ENCODE data around the gene FAAP20. TPM values are rescaled to one million over a fixed set of nuclear protein-coding genes. Genes with fewer than 3 reads are reported as not detected.
A peak's percentile ranks its signal among the peaks of the same experiment; 100 is the strongest.
"Not testable (repeated sequence)": the region's sequence is repeated elsewhere in the genome, so short reads cannot be mapped to it uniquely, and the experiment has no call there.

FAAP20 gene
- total and polyA plus RNA-seq, 8 donors, result 17.2 to 75.6 (median 24.1) TPM

- 89 to 94% methylated on average over 11 of the region's 11 CpGs for WGBS, 2 donors
- ATAC-seq (no peak), DNase-seq (no peak), FAIRE-seq (no peak)
- H3K4me1 ChIP-seq, result no peaks in the 10 kb centered on the region
- TF ChIP-seq CTCF (IDR thresholded peaks at IDR 0.05), result no peak
- no peak overlapping the region for H3K27ac ChIP-seq
- no peaks in the 10 kb centered on the region for H3K27me3 ChIP-seq
- no peaks in the 10 kb centered on the region for H3K36me3 ChIP-seq
- H3K9me3 ChIP-seq, result no peaks in the 10 kb centered on the region
- intact Hi-C loops (cut with DNase I), result no loop called here
- no peak overlapping the region for H3K4me3 ChIP-seq
Observed at GRCh38 chr1:2152954-2153353, 41.6 kb downstream of the FAAP20 start.

- intact Hi-C loops (cut with DNase I), result no loop called here
- Histone ChIP-seq H3K36me3 (no peaks in the 10 kb centered on the region), H3K27me3 (no peaks in the 10 kb centered on the region), H3K9me3 (no peaks in the 10 kb centered on the region), H3K4me3 (no peak overlapping the region), H3K27ac (no peak overlapping the region), H3K4me1 (no peaks in the 10 kb centered on the region)
- DNase-seq (no peak), FAIRE-seq (no peak), ATAC-seq (no peak)
- TF ChIP-seq CTCF (IDR thresholded peaks at IDR 0.05), result no peak
- 87 to 95% methylated on average over 6 of the region's 6 CpGs for WGBS, 2 donors
Observed at GRCh38 chr1:2151911-2152310, 42.7 kb downstream of the FAAP20 start.

GRCh38 chr1:2151252-2151651, 43.3 kb downstream of the FAAP20 start:
- no peaks in the 10 kb centered on the region for H3K27me3 ChIP-seq
- no peaks in the 10 kb centered on the region for H3K4me1 ChIP-seq
- no peak overlapping the region for H3K27ac ChIP-seq
- FAIRE-seq, result no peak
- intact Hi-C loops (cut with DNase I), result no loop called here
- no peak overlapping the region for H3K4me3 ChIP-seq
- H3K9me3 ChIP-seq, result no peaks in the 10 kb centered on the region
- ATAC-seq, result peak in 2 of 4 donors; percentile 63 to 67
- no peak for DNase-seq
- H3K36me3 ChIP-seq, result peaks cover 0 to 2% (median under 1%) of the 10 kb centered on the region in 3 donors
- TF ChIP-seq CTCF (IDR thresholded peaks at IDR 0.05), result no peak
- 87 to 88% methylated on average over 10 of the region's 10 CpGs for WGBS, 2 donors

- no peaks in the 10 kb centered on the region for H3K27me3 ChIP-seq
- H3K36me3 ChIP-seq, result peaks cover 0 to 7% (median 3%) of the 10 kb centered on the region in 3 donors
- intact Hi-C loops (cut with DNase I), result no loop called here
- H3K27ac ChIP-seq, result no peak overlapping the region
- no peak for FAIRE-seq
- no peak overlapping the region for H3K4me3 ChIP-seq
- no peak for TF ChIP-seq CTCF (IDR thresholded peaks at IDR 0.05)
- DNase-seq, result no peak
- WGBS, 2 donors, result 85 to 91% methylated on average over 19 of the region's 19 CpGs
- H3K9me3 ChIP-seq, result no peaks in the 10 kb centered on the region
- ATAC-seq, result no peak
- no peaks in the 10 kb centered on the region for H3K4me1 ChIP-seq
Observed at GRCh38 chr1:2150801-2151200, 43.8 kb downstream of the FAAP20 start.

GRCh38 chr1:2148691-2149090, 45.9 kb downstream of the FAAP20 start:
- peaks cover 0 to 8% (median 3%) of the 10 kb centered on the region in 3 donors for H3K36me3 ChIP-seq
- H3K27me3 ChIP-seq, result no peaks in the 10 kb centered on the region
- H3K27ac ChIP-seq, result peak overlapping the region in 1 of 4 donors; percentile 50
- FAIRE-seq (no peak), DNase-seq (no peak), ATAC-seq (peak in 1 of 4 donors; percentile 22)
- intact Hi-C loops (cut with DNase I), result no loop called here
- H3K4me3 ChIP-seq, result no peak overlapping the region
- H3K9me3 ChIP-seq, result no peaks in the 10 kb centered on the region
- WGBS, 2 donors, result 86 to 87% methylated on average over 14 of the region's 14 CpGs
- no peak for TF ChIP-seq CTCF (IDR thresholded peaks at IDR 0.05)
- H3K4me1 ChIP-seq, result no peaks in the 10 kb centered on the region

- FAIRE-seq, result not testable (repeated sequence)
Observed at GRCh38 chr1:2147869-2148268, 46.7 kb downstream of the FAAP20 start.

More at GRCh38 chr1:2147869-2148268, 46.7 kb downstream of the FAAP20 start:
- H3K27ac ChIP-seq; ATAC-seq; H3K27me3 ChIP-seq; H3K4me1 ChIP-seq; H3K4me3 ChIP-seq; DNase-seq; H3K9me3 ChIP-seq; intact Hi-C loops (cut with DNase I); H3K36me3 ChIP-seq: not testable (repeated sequence)
- 95% methylated on average over 5 of the region's 5 CpGs for WGBS, 2 donors

All from pancreas (tissue), 10 donors.